BLaER1 (cell line): ENCODE data around the gene OOEP.
A peak's percentile ranks its signal among the peaks of the same experiment; 100 is the strongest.
"Not testable (repeated sequence)": the region's sequence is repeated elsewhere in the genome, so short reads cannot be mapped to it uniquely, and the experiment has no call there.

Experiments used
- H3K27ac ChIP-seq: shearing (Covaris generic); formaldehyde crosslinking; 2 replicates; pipeline ENCODE4 v1.8.1; 2022
- H3K27me3 ChIP-seq: shearing (Covaris generic); formaldehyde crosslinking; 2 replicates; pipeline ENCODE4 v1.8.1; 2022
- H3K36me3 ChIP-seq: shearing (Covaris generic); formaldehyde crosslinking; 2 replicates; pipeline ENCODE4 v1.8.1; 2022
- H3K4me1 ChIP-seq: shearing (Covaris generic); formaldehyde crosslinking; 2 replicates; pipeline ENCODE4 v1.8.1; 2022
- H3K4me2 ChIP-seq: shearing (Covaris generic); formaldehyde crosslinking; 2 replicates; pipeline ENCODE4 v1.8.1; 2022
- H3K4me3 ChIP-seq: shearing (Covaris generic); formaldehyde crosslinking; 2 replicates; pipeline ENCODE4 v1.8.1; 2022
- H3K9ac ChIP-seq: shearing (Covaris generic); formaldehyde crosslinking; 2 replicates; pipeline ENCODE4 v1.8.1; 2022
- H3K9me3 ChIP-seq: shearing (Covaris generic); formaldehyde crosslinking; 2 replicates; pipeline ENCODE4 v1.8.1; 2022
- H4K20me1 ChIP-seq: shearing (Covaris generic); formaldehyde crosslinking; 2 replicates; pipeline ENCODE4 v1.8.1; 2022
- Cebpa-rat ChIP-seq: shearing (Covaris generic); IDR thresholded peaks from 2 replicates; pipeline ENCODE4 v1.8.1; 2022

OOEP gene

DNA sequence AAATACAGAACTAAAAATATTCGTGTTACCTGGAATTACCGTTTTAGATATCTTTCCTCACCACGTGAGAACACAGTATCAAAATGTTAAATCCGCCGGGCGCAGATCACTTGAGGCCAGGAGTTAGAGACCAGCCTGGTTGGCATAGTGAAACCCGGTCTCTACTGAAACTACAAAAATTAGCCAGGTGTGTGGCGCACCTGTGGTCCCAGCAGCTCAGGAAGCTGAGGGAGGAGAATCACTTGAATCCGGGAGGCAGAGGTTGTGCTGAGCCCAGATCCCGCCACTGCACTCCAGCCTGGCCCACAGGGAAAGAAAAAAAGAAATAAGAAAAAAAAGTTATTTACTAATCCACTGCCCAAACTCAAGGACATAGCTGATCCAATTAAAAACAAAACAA is 20.2 kb upstream of the OOEP start:
- no peak for TF ChIP-seq Cebpa-rat
- H4K20me1 ChIP-seq = no peaks in the 10 kb centered on the region
- no peak overlapping the region for H3K9ac ChIP-seq
- 0 out of 2 replicates have a peak, but pooled peaks cover 3% of the 10 kb centered on the region for H3K36me3 ChIP-seq
- H3K4me3 ChIP-seq = no peak overlapping the region
- peaks cover 7% of the 10 kb centered on the region; the same call in 1 of the 2 replicates for H3K4me1 ChIP-seq
- H3K27me3 ChIP-seq = peaks cover 25% of the 10 kb centered on the region
- H3K9me3 ChIP-seq = peaks cover 11% of the 10 kb centered on the region
- H3K27ac ChIP-seq = no peak overlapping the region
- H3K4me2 ChIP-seq = 0 out of 2 replicates have a peak overlapping the region, but pooled peaks have one; percentile 17

DNA sequence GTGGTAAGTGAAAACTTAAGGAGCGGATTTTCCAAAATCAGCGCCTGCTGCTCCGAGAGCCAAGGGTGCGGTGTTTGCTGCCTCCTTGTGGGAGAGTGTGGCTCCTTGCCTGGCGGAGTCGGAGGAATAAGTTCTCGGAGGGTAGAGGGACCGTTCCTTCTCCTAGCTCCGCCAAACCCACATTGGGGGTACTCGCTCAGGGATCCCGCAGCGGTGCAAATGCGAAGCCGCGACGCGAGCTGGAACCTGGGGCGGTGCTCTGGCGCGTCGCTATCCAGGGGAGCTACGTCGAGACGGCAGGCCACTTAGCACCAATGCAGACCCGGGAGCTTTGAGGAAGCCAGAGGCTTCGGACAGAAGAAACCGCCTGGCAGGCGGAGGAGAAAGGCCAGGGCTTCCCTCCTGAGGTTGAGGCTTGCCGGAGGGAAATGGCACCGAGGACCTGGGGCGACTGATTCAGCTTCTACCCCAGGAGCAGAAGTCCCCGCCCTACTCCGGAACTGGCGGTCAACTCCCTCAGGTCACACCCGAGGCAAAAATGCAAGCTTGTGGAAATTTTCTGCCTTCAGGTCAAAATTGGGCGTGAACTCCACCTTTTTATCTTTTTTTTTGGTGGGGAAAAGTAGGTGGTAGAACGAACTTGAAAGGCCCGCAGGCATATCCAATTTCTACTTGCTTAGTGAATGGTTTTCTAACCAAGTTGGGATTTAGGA is 19.3 kb upstream of the OOEP start:
- Histone ChIP-seq H3K4me2 (peak overlapping the region; percentile 83), H3K4me1 (peaks cover 7% of the 10 kb centered on the region; the same call in 1 of the 2 replicates), H3K4me3 (peak overlapping the region; percentile 62), H3K36me3 (no peaks in the 10 kb centered on the region), H4K20me1 (no peaks in the 10 kb centered on the region), H3K9me3 (0 out of 2 replicates have a peak, but pooled peaks cover 2% of the 10 kb centered on the region), H3K9ac (peak overlapping the region; percentile 32; the same call in 1 of the 2 replicates), H3K27ac (no peak overlapping the region), H3K27me3 (peaks cover 25% of the 10 kb centered on the region)
- no peak for TF ChIP-seq Cebpa-rat

DNA sequence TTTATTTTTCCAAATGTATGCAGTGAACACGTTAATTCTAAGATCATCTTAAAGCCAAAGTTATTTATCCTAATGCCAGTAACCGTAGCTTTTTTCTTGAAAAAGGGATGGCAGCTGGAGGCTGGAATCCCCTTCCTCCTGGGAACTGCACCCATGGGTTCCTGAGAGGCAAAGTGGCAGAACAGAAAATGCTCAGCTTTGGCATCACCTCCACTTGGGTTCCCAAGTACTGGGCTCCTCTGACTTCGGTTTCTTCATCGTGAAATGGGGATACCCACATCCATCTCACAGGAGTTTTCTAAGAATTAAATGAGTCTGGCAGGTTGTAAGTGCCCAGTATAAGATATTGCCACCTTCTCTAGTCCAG is 18.7 kb upstream of the OOEP start:
- Histone ChIP-seq H3K36me3 (no peaks in the 10 kb centered on the region), H4K20me1 (no peaks in the 10 kb centered on the region), H3K4me2 (peak overlapping the region; percentile 83), H3K27me3 (peaks cover 25% of the 10 kb centered on the region), H3K4me1 (peaks cover 7% of the 10 kb centered on the region; the same call in 1 of the 2 replicates), H3K4me3 (peak overlapping the region; percentile 62), H3K27ac (no peak overlapping the region), H3K9me3 (no peaks in the 10 kb centered on the region), H3K9ac (peak overlapping the region; percentile 32; the same call in 1 of the 2 replicates)
- no peak for TF ChIP-seq Cebpa-rat

DNA sequence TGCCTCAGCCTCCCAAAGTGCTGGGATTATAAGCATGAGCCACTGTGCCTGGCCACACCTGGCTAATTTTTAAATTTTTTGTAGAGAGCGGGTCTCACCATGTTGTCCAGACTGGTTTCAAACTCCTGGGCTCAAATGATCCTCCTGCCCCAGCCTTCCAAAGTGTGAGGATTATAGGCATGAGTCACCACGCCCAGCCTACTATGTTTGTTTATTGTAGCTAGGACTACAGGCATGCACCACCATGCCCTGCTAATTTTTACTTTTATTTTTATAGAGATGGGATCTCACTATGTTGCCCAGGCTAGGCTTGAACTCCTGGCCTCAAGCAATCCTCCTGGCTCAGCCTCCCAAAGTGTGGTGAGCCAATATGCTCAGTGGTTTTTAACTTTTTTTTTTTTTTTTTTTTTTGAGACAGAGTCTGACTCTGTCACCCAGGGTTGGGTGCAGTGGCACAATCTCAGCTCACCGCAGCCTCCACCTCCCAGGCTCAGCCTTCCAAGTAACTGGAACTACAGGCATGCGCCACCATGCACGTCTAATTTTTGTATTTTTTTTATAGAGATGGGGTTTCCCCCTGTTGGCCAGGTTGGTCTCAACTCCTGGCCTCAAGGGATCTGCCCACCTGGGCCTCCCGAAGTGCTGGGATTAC is 12.9 kb upstream of the OOEP start:
- Histone ChIP-seq H3K27ac (no peak overlapping the region), H3K27me3 (peaks cover under 1% of the 10 kb centered on the region; the same call in 1 of the 2 replicates), H4K20me1 (no peaks in the 10 kb centered on the region), H3K4me3 (no peak overlapping the region), H3K9me3 (no peaks in the 10 kb centered on the region), H3K9ac (no peak overlapping the region), H3K4me2 (no peak overlapping the region), H3K36me3 (no peaks in the 10 kb centered on the region), H3K4me1 (no peaks in the 10 kb centered on the region)
- TF ChIP-seq Cebpa-rat = no peak

DNA sequence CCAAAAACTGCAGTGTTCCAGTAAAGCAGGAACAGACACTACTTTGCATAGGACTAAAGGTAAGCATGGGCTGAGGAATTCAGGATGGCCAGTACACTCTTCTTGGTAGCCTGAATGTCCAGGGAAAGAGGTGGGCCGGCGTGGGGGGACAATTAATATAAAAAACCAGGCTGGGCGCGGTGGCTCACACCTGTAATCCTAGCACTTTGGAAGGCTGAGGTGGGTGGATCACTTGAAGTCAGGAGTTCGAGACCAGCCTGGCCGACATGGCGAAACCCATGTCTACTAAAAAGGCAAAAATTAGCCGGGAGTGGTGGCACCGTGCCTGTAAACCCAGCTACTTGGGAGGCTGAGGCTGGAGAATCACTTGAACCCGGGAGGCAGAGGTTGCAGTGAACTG is 11.8 kb upstream of the OOEP start:
- H4K20me1 ChIP-seq, H3K27ac ChIP-seq: not testable (repeated sequence)

DNA sequence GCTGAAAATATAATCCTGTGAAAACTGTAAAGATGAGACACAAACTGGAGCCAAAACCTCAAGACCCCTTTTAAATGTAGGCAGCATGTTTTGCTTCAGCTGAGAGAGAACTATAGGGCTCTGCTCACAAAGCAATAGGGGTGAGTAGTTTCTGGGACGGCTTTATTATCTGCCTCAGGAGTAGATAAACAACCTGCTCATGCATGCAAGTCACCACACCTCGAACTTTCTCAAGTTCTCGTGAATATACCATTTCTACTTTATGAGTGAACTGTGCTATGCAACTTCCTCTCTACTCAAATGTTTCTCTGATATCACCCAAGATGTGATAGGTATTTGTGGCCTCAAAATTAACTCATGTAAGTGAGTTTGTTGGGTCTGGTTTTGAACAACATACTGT is 7.5 kb upstream of the OOEP start:
- Histone ChIP-seq H3K4me1 (no peaks in the 10 kb centered on the region), H3K36me3 (no peaks in the 10 kb centered on the region), H3K9me3 (peaks cover 5% of the 10 kb centered on the region), H3K27ac (no peak overlapping the region), H3K4me2 (no peak overlapping the region), H3K27me3 (no peaks in the 10 kb centered on the region), H4K20me1 (no peaks in the 10 kb centered on the region), H3K9ac (no peak overlapping the region), H3K4me3 (no peak overlapping the region)
- TF ChIP-seq Cebpa-rat = no peak

More for the DNA sequence above, 11.8 kb upstream of the OOEP start:
- H3K4me2 ChIP-seq, H3K9me3 ChIP-seq, H3K4me3 ChIP-seq, H3K4me1 ChIP-seq, H3K9ac ChIP-seq, H3K27me3 ChIP-seq, H3K36me3 ChIP-seq: not testable (repeated sequence)

DNA sequence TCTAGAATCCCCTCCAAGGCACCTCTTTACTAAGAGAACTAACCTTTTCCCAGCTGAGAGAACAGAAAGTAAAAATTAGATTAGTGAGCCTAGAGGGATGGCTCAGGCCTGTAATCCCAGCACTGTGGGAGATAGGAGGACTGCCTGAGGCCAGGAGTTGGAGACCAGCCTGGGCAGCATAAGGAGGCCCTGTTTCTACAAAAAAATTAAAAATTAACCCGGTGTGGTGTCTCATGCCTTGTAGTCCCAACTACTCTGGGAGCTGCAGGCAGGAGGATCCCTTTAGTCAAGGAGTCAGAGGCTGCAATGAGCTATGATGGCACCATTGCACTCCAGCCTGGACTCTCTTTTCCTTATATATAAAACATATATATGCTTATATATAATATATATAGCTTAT is 5.5 kb upstream of the OOEP start:
- H3K27ac ChIP-seq = no peak overlapping the region
- no peak for TF ChIP-seq Cebpa-rat

DNA sequence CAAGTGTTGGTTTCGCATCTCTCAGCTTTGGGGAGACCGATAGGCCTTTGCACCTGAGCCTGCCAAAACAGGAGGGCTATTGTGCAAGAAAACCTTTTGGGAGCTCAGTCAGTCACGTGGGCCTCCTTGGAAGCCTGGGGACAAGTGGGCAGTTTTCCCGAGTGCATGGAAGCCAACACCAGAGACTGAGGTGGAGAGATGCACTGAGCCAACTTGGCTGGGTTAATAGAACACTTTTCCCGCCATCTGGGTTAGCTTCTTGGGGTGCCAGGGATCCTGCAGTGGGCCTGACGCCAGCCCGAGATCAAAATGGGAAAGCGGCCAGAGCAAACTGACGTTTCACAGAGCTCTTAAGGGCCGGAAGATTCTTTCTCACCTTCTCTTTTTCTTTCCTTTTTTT is 2.8 kb upstream of the OOEP start:
- H3K9me3 ChIP-seq = peaks cover 27% of the 10 kb centered on the region
- TF ChIP-seq Cebpa-rat = no peak
- no peak overlapping the region for H3K9ac ChIP-seq

More for the DNA sequence above, 5.5 kb upstream of the OOEP start:
- H3K4me2 ChIP-seq = no peak overlapping the region
- no peaks in the 10 kb centered on the region for H3K4me1 ChIP-seq
- H3K9me3 ChIP-seq = peaks cover 21% of the 10 kb centered on the region
- no peaks in the 10 kb centered on the region for H3K36me3 ChIP-seq
- H3K27me3 ChIP-seq = no peaks in the 10 kb centered on the region
- no peaks in the 10 kb centered on the region for H4K20me1 ChIP-seq
- H3K9ac ChIP-seq = no peak overlapping the region
- H3K4me3 ChIP-seq = no peak overlapping the region

DNA sequence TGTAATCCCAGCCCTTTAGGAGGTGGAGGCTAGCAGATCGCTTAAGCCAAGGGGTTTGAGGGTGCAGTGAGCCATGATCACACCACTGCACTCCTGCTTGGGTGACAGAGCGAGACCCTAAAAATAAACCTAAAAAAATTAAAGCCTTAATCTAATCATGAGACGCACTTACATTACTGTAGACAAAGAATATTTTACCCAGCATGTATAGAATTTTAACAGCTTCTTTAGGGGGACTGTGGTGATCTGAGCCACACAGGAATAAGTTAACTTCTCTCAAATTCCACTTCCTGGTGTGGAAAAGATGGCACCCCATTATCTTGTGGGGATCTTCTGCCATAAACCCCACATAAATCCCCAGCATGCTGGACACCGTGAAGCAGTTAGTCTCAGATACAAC is 2.3 kb upstream of the OOEP start:
- Histone ChIP-seq H4K20me1 (no peaks in the 10 kb centered on the region), H3K27me3 (no peaks in the 10 kb centered on the region), H3K4me2 (no peak overlapping the region), H3K36me3 (no peaks in the 10 kb centered on the region), H3K4me3 (no peak overlapping the region), H3K9me3 (peaks cover 27% of the 10 kb centered on the region), H3K27ac (no peak overlapping the region), H3K4me1 (no peaks in the 10 kb centered on the region), H3K9ac (no peak overlapping the region)
- TF ChIP-seq Cebpa-rat = no peak

More for the DNA sequence above, 2.8 kb upstream of the OOEP start:
- Histone ChIP-seq H3K4me2 (no peak overlapping the region), H3K4me1 (no peaks in the 10 kb centered on the region), H3K36me3 (no peaks in the 10 kb centered on the region), H3K27ac (no peak overlapping the region), H3K27me3 (no peaks in the 10 kb centered on the region), H4K20me1 (no peaks in the 10 kb centered on the region), H3K4me3 (no peak overlapping the region)

DNA sequence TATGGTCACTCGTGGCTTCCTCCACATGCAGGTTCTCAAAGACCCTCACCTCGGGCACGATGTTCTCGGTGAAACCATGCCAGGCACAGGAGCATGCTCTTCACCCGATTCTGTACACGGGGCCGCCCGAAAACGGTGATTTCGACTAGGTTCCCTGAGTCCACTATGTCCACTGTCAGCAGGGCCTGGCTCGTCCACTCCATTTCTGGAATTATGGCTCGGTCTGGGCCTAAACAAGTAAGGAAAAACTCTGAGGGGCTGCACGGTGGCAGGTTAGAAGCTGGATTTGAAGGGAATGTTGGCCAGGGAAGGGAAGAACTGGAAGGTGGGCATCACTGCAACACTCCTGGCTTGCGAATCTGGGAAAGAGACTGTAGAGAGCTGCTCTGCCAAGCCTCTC is 540 bp downstream of the OOEP start:
- Histone ChIP-seq H3K9ac (no peak overlapping the region), H3K9me3 (peaks cover 32% of the 10 kb centered on the region), H3K4me1 (no peaks in the 10 kb centered on the region), H4K20me1 (no peaks in the 10 kb centered on the region), H3K27me3 (no peaks in the 10 kb centered on the region), H3K27ac (no peak overlapping the region), H3K36me3 (no peaks in the 10 kb centered on the region), H3K4me2 (no peak overlapping the region), H3K4me3 (no peak overlapping the region)
- TF ChIP-seq Cebpa-rat = no peak
